Osteocyte (in vitro differentiated cells): ENCODE results near the gene TTF2. TPM values are rescaled to one million over a fixed set of nuclear protein-coding genes. Genes with fewer than 3 reads are reported as not detected.

Source experiments
- DNase-seq: peaks from one replicate; pipeline ENCODE4 v3.0.0; 2021; ENCODE audit warnings: mixed read lengths; ENCODE audit not compliant: unreplicated experiment; ENCODE audit errors: extremely low spot score
- H3K27ac Mint-ChIP-seq: one replicate; pipeline ENCODE4 v1.8.0; 2021; ENCODE audit warnings: mild to moderate bottlenecking, mixed read lengths; ENCODE audit not compliant: unreplicated experiment
- H3K27me3 Mint-ChIP-seq: one replicate; pipeline ENCODE4 v1.8.0; 2021; ENCODE audit warnings: mixed read lengths; ENCODE audit not compliant: unreplicated experiment
- H3K36me3 Mint-ChIP-seq: one replicate; pipeline ENCODE4 v1.8.0; 2021; ENCODE audit warnings: mixed read lengths; ENCODE audit not compliant: unreplicated experiment
- H3K4me1 Mint-ChIP-seq: one replicate; pipeline ENCODE4 v1.8.0; 2021; ENCODE audit warnings: mixed read lengths; ENCODE audit not compliant: unreplicated experiment
- H3K4me3 Mint-ChIP-seq: one replicate; pipeline ENCODE4 v1.8.0; 2021; ENCODE audit warnings: mild to moderate bottlenecking, moderate library complexity, mixed read lengths; ENCODE audit not compliant: unreplicated experiment
- H3K9me3 Mint-ChIP-seq: one replicate; pipeline ENCODE4 v1.8.0; 2021; ENCODE audit warnings: mixed read lengths; ENCODE audit not compliant: unreplicated experiment
- CTCF ChIP-seq: fragments of 200-600 bp; sonication (generic); IDR thresholded peaks from 2 replicates; pipeline ENCODE4 v1.5.0; 2021; ENCODE audit warnings: antibody characterized with exemption, mild to moderate bottlenecking, moderate library complexity
- total RNA-seq: library from RNA; stranded (reverse); gene quantifications from 2 replicates; pipeline ENCODE4 v1.2.1, GENCODE V29; 2021

The TTF2 gene
- total RNA-seq, 1 donor from 2014 or later: 17.4 TPM

DNA sequence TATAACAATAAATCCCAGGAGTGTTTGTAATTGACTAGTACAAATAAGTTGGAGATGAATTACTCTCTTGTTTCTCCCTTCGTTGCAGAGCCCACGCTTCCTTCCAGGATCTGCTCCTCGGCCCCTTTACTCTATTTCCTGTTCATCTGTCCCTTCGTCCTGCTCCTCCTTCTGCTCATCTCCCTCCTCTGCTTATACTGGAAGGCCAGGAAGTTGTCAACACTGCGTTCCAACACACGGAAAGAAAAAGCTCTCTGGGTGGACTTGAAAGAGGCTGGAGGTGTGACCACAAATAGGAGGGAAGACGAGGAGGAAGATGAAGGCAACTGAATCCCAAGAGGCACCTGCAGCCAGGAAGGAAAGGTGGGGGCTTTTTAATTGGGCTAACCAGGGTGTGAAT is 26.4 kb upstream of the TTF2 start:
- H3K4me1 Mint-ChIP-seq: peaks cover 7% of the 10 kb centered on the region
- no peaks in the 10 kb centered on the region for H3K36me3 Mint-ChIP-seq
- no peak overlapping the region for H3K4me3 Mint-ChIP-seq

GRCh38 chr1:117034791-117035290 is 25.3 kb upstream of the TTF2 start:
- Mint-ChIP-seq H3K4me3 (no peak overlapping the region), H3K27ac (no peak overlapping the region), H3K9me3 (no peaks in the 10 kb centered on the region), H3K4me1 (peaks cover 11% of the 10 kb centered on the region), H3K27me3 (peaks cover 3% of the 10 kb centered on the region), H3K36me3 (no peaks in the 10 kb centered on the region)
- TF ChIP-seq CTCF: no peak
- no peak for DNase-seq

More for the DNA sequence above, 26.4 kb upstream of the TTF2 start:
- Mint-ChIP-seq H3K27me3 (peaks cover 3% of the 10 kb centered on the region), H3K9me3 (no peaks in the 10 kb centered on the region), H3K27ac (no peak overlapping the region)
- DNase-seq: no peak
- no peak for TF ChIP-seq CTCF

DNA sequence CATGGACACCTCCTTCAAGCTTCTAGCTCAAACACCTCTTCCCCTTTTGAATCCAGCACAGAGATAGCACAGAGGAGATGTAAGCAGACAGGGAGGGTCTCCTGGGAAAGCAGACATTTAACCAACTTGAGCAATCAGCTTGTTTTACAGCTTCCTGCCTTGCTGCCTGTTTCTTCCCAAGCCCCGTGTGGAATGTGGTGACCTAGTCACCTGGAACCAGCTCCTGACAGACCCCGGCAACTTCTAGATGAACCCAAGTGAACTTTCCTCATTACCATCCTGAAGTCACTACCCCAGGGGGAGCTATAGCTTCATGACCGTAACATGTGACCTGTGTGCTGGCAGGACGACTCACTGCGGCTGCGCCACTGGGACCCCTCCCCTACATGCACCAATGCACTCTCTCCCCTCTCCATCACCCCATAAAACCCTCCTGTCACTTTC is 24.1 kb upstream of the TTF2 start:
- Mint-ChIP-seq H3K27me3 (peaks cover 3% of the 10 kb centered on the region), H3K4me3 (no peak overlapping the region), H3K9me3 (no peaks in the 10 kb centered on the region), H3K4me1 (peaks cover 11% of the 10 kb centered on the region), H3K27ac (no peak overlapping the region), H3K36me3 (no peaks in the 10 kb centered on the region)
- TF ChIP-seq CTCF: no peak
- no peak for DNase-seq

DNA sequence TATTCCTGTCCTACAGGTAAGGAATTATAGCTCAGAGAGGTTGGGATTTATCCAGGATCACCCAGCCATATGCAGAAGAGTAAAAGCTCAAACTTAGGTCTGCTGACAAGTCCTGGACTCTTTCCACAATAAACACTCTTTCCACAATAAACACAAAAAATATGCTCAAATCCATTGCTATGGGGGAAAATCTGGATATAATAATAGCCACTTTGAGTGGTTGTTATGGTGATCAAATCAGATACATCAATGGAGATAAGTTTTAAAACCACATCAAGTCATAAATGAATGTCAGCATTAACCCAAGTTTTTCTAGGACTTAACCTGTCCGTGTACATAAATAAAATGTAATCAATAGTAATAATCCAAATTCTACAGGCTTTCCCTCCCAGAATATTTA is 22.3 kb upstream of the TTF2 start:
- no peak for DNase-seq
- Mint-ChIP-seq H3K9me3 (no peaks in the 10 kb centered on the region), H3K36me3 (no peaks in the 10 kb centered on the region), H3K27ac (no peak overlapping the region), H3K4me1 (peaks cover 11% of the 10 kb centered on the region), H3K4me3 (no peak overlapping the region), H3K27me3 (peaks cover 3% of the 10 kb centered on the region)
- no peak for TF ChIP-seq CTCF

- H3K9me3 Mint-ChIP-seq: no peaks in the 10 kb centered on the region
- no peaks in the 10 kb centered on the region for H3K36me3 Mint-ChIP-seq
- H3K27me3 Mint-ChIP-seq: peaks cover 5% of the 10 kb centered on the region
- no peak for DNase-seq
- no peak overlapping the region for H3K27ac Mint-ChIP-seq
- no peak overlapping the region for H3K4me3 Mint-ChIP-seq
- H3K4me1 Mint-ChIP-seq: peaks cover 11% of the 10 kb centered on the region
- TF ChIP-seq CTCF: no peak
Observed at GRCh38 chr1:117038236-117038635, 21.9 kb upstream of the TTF2 start.
